Endodermal cell (in vitro differentiated cells): Measurements from ENCODE around the gene SYT1. TPM values are rescaled to one million over a fixed set of nuclear protein-coding genes. Genes with fewer than 3 reads are reported as not detected.

Source experiments
- DNase-seq: peaks from one replicate; pipeline ENCODE4 v3.0.0-alpha.2; 2017
- H3K27ac ChIP-seq: 2 replicates; pipeline ENCODE4 v1.5.1; 2013; ENCODE audit warnings: mild to moderate bottlenecking, low read depth, low read length, moderate library complexity
- H3K27me3 ChIP-seq: 2 replicates; pipeline ENCODE4 v1.6.1; 2013; ENCODE audit warnings: mild to moderate bottlenecking, low read length, moderate library complexity; ENCODE audit not compliant: insufficient read depth, control insufficient read depth, poor library complexity, severe bottlenecking
- H3K36me3 ChIP-seq: 2 replicates; pipeline ENCODE4 v1.7.0; 2013; ENCODE audit warnings: mild to moderate bottlenecking, low read length, moderate library complexity; ENCODE audit not compliant: control insufficient read depth, insufficient read depth
- H3K4me1 ChIP-seq: one replicate; pipeline ENCODE4 v1.7.0; 2013; ENCODE audit warnings: low read length; ENCODE audit not compliant: control insufficient read depth, insufficient read depth
- H3K4me3 ChIP-seq: 2 replicates; pipeline ENCODE4 v1.5.1; 2013; ENCODE audit warnings: mild to moderate bottlenecking, low read length, moderate library complexity
- H3K9ac ChIP-seq: 2 replicates; pipeline ENCODE4 v1.6.1; 2013; ENCODE audit warnings: mild to moderate bottlenecking, low read length, moderate library complexity; ENCODE audit not compliant: poor library complexity, severe bottlenecking; ENCODE audit errors: extremely low read depth
- H3K9me3 ChIP-seq: 2 replicates; pipeline ENCODE4 v1.6.1; 2013; ENCODE audit warnings: mild to moderate bottlenecking, low read length, moderate library complexity; ENCODE audit not compliant: control insufficient read depth
- H3K27ac Mint-ChIP-seq: 2 replicates; pipeline ENCODE4 v1.8.0; 2020; ENCODE audit warnings: mixed read lengths
- H3K27me3 Mint-ChIP-seq: 2 replicates; pipeline ENCODE4 v1.8.0; 2021; ENCODE audit warnings: mild to moderate bottlenecking, mixed read lengths; ENCODE audit not compliant: insufficient read depth
- H3K36me3 Mint-ChIP-seq: 2 replicates; pipeline ENCODE4 v1.8.0; 2020; ENCODE audit warnings: low read depth, mixed read lengths
- H3K4me1 Mint-ChIP-seq: 2 replicates; pipeline ENCODE4 v1.8.0; 2020; ENCODE audit warnings: mixed read lengths
- H3K4me3 Mint-ChIP-seq: 2 replicates; pipeline ENCODE4 v1.8.0; 2020; ENCODE audit warnings: mild to moderate bottlenecking, moderate library complexity, mixed read lengths
- H3K9me3 Mint-ChIP-seq: 2 replicates; pipeline ENCODE4 v1.8.0; 2020; ENCODE audit warnings: mild to moderate bottlenecking, mixed read lengths
- WGBS, 2 experiments: methylation state at CpG; one replicate each; pipeline versions ENCODE4 v1.1.5 to v1.1.7; 2013; ENCODE audit warnings: missing lambda C conversion rate in 2 of 2, mixed read lengths in 1 of 2; ENCODE audit not compliant: insufficient coverage in 1 of 2, insufficient read length in 1 of 2; 5-methylcytosine and 5-hydroxymethylcytosine counted together
- total RNA-seq, 2 donors: library from RNA; stranded (reverse); fragmentation: NEBNext Ultra II Directional in 1 of 2; extraction: Animal tissue kit (Norgen Biotek cat#: 25700) in 1 of 2; gene quantifications; 2 replicates in 1 of 2; 3 replicates in 1 of 2; pipeline ENCODE4 v1.2.1, GENCODE V29; 2021
- TF ChIP-seq, protein P1 (sequence below): fragments of 200-600 bp; sonication (generic); conservative IDR thresholded peaks from 2 replicates; pipeline ENCODE4 v1.5.0; 2021; ENCODE audit warnings: antibody characterized with exemption, mild to moderate bottlenecking

SYT1 gene
- total RNA-seq, 2 donors from 2014 or later = 6.8 to 10.7 TPM

DNA sequence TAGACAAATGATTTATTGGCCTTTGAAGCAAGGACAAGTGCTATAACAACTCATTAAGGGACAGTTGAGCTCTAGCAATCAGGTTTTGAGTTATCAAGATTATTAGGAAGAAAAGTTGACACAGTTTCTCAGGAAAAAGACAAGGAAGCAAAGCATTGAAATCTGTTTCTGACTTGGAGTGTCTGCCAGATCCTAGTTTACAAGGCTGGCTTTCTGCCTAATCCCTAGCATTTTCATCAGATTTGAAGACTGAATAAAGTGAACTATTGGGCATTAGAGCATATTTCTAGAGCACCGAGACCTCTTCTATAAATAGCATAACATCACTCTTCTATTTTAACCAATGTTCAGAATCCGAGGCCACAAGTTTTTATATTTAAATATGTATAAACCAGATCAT is 7.0 kb downstream of the SYT1 start:
- H3K4me1 ChIP-seq = no peaks in the 10 kb centered on the region

DNA sequence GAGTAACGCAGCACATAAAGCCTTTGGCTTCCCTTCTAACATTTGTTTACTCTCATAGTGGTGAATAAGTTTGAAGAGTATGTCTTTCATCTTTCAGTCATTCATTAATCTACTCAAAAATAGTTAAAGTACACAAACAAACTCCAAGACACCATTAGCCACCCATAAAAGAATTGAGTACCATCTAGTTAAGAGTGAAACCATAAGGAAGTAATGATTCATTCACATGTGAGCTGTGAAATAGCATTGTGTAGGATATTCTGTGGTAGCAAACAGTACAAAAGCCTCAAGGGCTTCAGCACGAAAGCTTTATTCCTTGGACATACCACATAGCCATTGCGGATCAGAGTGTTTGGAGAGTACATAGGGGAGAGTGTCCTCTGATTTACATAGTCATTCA is 13.9 kb downstream of the SYT1 start:
- no peak overlapping the region for H3K27ac ChIP-seq
- H3K36me3 Mint-ChIP-seq = no peaks in the 10 kb centered on the region
- H3K9me3 ChIP-seq = no peaks in the 10 kb centered on the region
- no peaks in the 10 kb centered on the region for H3K36me3 ChIP-seq
- WGBS, 2 experiments = 81 to 100% methylated on average over 2 of the region's 3 CpGs
- TF ChIP-seq, protein P1, sequence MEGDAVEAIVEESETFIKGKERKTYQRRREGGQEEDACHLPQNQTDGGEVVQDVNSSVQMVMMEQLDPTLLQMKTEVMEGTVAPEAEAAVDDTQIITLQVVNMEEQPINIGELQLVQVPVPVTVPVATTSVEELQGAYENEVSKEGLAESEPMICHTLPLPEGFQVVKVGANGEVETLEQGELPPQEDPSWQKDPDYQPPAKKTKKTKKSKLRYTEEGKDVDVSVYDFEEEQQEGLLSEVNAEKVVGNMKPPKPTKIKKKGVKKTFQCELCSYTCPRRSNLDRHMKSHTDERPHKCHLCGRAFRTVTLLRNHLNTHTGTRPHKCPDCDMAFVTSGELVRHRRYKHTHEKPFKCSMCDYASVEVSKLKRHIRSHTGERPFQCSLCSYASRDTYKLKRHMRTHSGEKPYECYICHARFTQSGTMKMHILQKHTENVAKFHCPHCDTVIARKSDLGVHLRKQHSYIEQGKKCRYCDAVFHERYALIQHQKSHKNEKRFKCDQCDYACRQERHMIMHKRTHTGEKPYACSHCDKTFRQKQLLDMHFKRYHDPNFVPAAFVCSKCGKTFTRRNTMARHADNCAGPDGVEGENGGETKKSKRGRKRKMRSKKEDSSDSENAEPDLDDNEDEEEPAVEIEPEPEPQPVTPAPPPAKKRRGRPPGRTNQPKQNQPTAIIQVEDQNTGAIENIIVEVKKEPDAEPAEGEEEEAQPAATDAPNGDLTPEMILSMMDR = no peak
- H3K4me3 ChIP-seq = no peak overlapping the region
- H3K4me3 Mint-ChIP-seq = no peak overlapping the region
- no peaks in the 10 kb centered on the region for H3K9me3 Mint-ChIP-seq
- no peak overlapping the region for H3K27ac Mint-ChIP-seq
- H3K27me3 Mint-ChIP-seq = no peaks in the 10 kb centered on the region
- H3K4me1 Mint-ChIP-seq = peaks cover 5% of the 10 kb centered on the region
- H3K27me3 ChIP-seq = no peaks in the 10 kb centered on the region
- no peak for DNase-seq
- no peaks in the 10 kb centered on the region for H3K4me1 ChIP-seq
- H3K9ac ChIP-seq = no peak overlapping the region

More for the DNA sequence above, 7.0 kb downstream of the SYT1 start:
- Mint-ChIP-seq H3K9me3 (no peaks in the 10 kb centered on the region), H3K4me1 (no peaks in the 10 kb centered on the region), H3K4me3 (no peak overlapping the region), H3K27me3 (no peaks in the 10 kb centered on the region), H3K36me3 (no peaks in the 10 kb centered on the region), H3K27ac (no peak overlapping the region)
- TF ChIP-seq, protein P1 = no peak
- no peak overlapping the region for H3K27ac ChIP-seq
- peaks cover 1% of the 10 kb centered on the region for H3K27me3 ChIP-seq
- no peaks in the 10 kb centered on the region for H3K36me3 ChIP-seq
- H3K9ac ChIP-seq = no peak overlapping the region
- no peaks in the 10 kb centered on the region for H3K9me3 ChIP-seq
- DNase-seq = no peak
- no peak overlapping the region for H3K4me3 ChIP-seq
- WGBS, 2 experiments = 100% methylated on average over 1 of the region's 2 CpGs; no CpG with 5 or more reads in 1 of the 2 experiments

DNA sequence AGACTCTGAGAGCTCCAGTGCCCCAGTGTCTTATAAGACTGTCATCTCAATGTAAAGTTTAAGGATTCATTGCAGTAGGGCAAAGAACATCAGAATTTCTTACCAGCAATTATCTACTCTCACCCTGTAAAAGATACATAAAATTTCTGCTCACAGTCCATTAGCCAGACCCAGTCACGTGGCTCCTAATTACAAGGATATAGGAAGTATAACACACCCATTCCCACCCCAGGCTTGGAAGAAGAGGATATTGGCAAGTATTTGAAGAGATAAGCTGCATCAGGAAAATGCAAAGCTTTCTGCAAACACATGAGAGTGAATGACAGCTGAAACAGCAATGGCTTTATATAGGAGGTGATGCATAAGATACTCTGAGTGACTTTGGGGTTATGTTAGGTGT is 14.3 kb downstream of the SYT1 start:
- Histone ChIP-seq H3K4me3 (no peak overlapping the region), H3K27me3 (no peaks in the 10 kb centered on the region), H3K9me3 (no peaks in the 10 kb centered on the region), H3K4me1 (no peaks in the 10 kb centered on the region), H3K9ac (no peak overlapping the region), H3K27ac (no peak overlapping the region), H3K36me3 (no peaks in the 10 kb centered on the region)
- no peak overlapping the region for H3K27ac Mint-ChIP-seq
- no peaks in the 10 kb centered on the region for H3K9me3 Mint-ChIP-seq
- no peaks in the 10 kb centered on the region for H3K36me3 Mint-ChIP-seq
- H3K27me3 Mint-ChIP-seq = no peaks in the 10 kb centered on the region
- H3K4me3 Mint-ChIP-seq = no peak overlapping the region
- 67% methylated on average over 1 of the region's 1 CpG; no CpG with 5 or more reads in 1 of the 2 experiments for WGBS, 2 experiments
- TF ChIP-seq, protein P1 = no peak
- peak; percentile 41 for DNase-seq
- peaks cover 5% of the 10 kb centered on the region for H3K4me1 Mint-ChIP-seq
